Stimulated activated CD4-positive, alpha-beta T cell treated with anti-CD3 and anti-CD28 coated beads, TNF-alpha, amount 100 ng/mL, for 4 hours (primary cell): Measurements from ENCODE around the gene POMT1.
"Not testable (repeated sequence)": the region's sequence is repeated elsewhere in the genome, so short reads cannot be mapped to it uniquely, and the experiment has no call there.

Source experiments
- DNase-seq, 3 experiments: peaks; one replicate each; pipeline ENCODE4 v3.0.0-alpha.2; 2020; ENCODE audit warnings: low read depth in 3 of 3

Gene POMT1

DNA sequence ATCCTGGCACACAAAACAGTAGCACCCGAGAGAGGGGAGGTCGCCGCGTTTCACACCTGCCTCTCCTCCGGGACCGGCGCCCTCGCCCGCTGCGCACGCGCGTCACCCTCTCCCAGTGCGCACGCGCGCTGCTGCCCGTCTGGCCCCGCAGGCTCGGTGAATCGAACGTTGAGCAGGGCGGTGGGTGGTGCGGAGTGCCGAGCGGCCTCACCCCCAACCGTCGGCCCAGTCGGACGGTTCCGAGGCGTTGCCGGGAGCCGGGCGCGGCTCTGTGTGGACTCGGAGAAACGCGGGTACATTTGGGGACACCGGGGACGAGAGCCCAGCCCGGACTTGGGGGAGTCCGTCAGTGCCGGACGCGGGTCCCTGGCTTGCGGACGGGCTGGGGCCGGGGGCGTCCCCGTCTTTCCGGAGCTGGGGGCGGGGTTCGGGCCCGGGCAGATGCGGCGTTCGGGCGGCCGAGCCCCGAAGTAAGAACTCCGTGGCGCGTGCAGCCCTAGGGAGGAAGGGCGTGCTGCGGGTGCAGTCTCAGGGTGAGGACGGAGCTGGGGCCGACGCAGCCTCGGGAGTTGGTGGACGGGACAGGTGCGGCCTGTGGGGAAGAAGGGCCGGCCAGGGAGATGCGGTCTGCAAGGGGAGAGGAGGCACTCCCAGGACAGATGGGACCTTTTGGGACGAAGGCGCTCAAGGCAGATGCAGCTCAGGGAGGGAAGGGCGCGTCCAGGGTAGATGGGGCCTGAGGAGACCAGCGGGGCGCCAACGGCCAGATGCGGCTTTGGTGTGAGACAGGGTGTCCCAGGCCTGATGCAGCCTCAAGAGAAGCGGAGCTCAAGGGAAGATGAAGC is at the start of gene POMT1:
TSS of gene POMT1 (plus strand) at position 138 of the 845 bp plus-strand sequence. CDS start 1,301 bp downstream, outside the sequence.
- DNase-seq = peak; percentile 80 to 82 (median 82)

GRCh38 chr9:131454028-131454427 is 48.7 kb upstream of the POMT1 start:
- DNase-seq = no peak

GRCh38 chr9:131455655-131456054 is 47.1 kb upstream of the POMT1 start:
- DNase-seq = not testable (repeated sequence)

DNA sequence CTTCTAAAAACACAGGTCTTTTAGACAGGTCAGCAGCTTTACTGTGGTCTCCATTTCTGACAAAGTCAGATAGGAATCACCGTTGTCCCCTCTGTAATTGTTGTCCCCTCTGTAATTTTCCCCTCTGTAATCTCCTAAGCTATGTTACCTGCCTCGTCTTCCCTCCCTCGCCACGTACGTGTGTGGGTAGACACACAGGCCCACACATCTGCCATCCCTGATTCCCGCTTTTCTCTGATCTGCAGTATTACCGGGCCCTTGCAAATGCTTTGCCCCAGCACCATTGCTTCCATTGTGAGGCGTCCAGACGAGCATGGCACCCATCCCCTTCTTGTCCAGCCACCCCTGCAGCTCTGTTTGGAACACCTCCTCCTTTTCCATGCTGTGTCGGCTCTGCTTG is 45.0 kb upstream of the POMT1 start:
- DNase-seq = no peak

- DNase-seq = no peak
These were observed 43.7 kb upstream of the POMT1 start for GRCh38 chr9:131459056-131459455.

DNA sequence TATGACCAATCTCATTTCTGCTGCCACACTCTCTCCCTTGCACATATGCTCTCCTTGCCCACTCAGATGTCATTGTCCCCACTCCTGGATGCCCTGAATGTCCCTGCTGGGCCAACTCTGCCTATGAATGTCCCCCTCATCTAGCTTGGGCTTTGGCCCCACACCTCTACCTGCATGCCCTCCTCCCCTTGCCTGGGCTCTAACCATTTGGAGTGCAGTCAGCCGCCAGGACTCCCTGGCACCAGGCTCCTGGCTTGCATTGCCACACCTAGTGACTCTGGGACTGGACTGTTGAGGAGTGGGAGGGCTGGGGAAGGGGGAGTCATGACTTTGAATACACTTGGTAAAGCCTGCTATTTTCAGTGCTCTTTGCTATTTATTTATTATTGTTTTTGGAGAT is 41.6 kb upstream of the POMT1 start:
- DNase-seq = no peak

GRCh38 chr9:131464354-131465000 is 38.2 kb upstream of the POMT1 start:
- no peak for DNase-seq

- DNase-seq = no peak
These were observed 37.3 kb upstream of the POMT1 start for GRCh38 chr9:131465401-131465800.

DNA sequence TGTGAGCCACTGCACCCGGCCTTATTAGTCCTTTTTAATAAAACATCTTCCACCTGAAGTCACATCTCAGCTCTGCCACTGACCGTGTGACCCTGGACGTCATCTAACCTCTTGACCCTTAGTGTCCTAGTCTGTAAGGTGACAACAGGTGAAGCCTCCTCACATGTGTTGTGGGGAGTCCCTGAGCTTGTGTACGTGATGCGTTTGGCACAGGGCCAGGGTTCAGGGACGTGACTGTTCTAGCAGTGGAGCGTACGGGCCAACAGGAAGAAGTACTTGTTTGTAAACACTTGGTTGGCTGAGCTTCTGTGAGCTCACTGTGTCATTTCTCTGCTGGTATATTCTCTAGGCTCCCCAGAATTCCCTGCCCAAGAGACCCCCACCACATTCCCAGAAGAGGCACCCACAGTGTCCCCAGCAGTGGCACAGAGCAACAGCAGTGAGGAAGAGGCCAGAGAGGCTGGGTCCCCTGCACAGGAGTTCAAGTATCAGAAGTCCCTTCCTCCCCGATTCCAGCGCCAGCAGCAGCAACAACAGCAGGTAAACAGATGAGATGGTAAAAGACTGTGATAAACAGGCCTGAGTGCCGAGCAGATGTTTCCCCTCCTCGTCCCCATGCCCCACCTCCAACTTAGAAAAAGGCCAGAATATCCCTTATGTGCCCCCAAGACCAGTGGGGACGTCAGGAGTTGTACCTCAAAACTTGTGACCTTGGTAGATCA is 35.3 kb upstream of the POMT1 start:
- DNase-seq = no peak

DNA sequence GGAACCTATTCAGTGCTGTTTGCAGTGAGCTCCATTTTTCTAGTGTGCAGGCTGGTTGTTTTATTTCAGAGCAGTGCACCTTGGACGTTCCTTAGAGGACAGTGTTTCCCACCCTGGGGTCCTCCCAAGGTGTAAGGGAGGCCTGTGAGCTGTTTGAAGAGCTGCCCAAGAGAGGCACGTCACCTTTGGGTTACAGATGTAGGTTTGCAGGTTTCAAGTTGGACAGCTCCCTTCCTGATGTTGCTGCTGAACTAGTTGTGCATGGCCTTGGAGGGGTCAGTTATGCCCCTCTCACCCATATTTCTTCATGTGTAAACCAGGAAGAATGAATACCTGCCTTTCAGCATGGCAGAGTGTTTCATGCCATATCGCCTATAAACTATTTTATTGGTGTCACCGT is 34.7 kb upstream of the POMT1 start:
- no peak for DNase-seq

DNA sequence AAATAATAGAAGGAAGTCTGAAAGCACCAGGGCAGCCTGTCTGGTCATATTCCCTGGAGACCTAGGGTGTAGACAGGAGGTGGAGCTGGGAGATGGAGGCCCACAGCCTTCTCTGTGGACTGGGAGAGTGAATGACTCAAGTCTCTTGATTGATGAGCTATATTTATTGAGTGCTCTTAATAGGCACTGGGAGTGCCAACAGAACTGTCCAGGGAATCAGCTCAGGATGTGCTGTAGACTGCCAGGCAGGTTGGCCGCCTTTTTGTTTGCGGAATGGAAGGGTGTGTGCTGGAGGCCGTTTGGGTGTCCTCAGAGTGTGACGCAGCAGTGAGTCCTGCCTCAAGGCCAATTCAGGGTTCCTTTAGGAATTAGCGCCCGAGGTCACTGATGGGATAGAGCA is 33.4 kb upstream of the POMT1 start:
- DNase-seq = no peak

DNA sequence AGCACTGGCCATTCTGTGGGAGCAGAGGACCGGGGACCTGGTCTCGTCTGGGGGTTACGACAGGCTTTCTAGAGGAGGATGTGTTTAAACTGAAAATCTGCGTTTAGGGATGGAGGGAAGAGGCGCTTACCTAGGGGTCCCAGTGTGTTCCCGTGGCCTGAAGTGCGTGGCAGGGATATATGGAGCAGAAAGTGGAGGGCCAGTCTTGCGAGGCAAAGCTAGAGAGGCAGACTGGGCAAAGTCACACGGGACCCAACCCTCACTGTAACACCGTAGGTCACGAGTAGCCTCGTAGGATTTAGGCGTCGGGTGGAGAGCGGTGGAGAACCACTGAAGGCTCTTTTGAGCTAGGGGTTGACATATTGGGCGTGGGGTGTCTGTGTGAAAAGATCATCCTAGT is 32.8 kb upstream of the POMT1 start:
- no peak for DNase-seq

DNA sequence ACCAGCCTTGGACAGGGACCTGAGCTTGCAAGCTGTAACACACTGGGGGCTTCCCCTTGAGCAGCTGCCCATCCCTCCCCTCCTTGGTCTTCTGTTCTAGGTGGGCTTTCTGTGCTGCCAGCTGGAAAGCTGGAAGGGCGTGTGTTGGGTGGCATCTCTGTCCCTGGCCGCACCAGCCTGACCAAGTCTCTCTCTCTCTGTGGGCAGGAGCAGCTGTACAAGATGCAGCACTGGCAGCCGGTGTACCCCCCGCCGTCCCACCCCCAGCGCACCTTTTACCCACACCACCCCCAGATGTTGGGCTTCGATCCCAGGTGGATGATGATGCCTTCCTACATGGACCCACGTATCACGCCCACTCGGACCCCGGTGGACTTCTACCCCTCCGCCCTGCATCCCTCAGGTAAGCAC is 32.1 kb upstream of the POMT1 start:
- no peak for DNase-seq

GRCh38 chr9:131472085-131472484 is 30.6 kb upstream of the POMT1 start:
- DNase-seq = not testable (repeated sequence)

- DNase-seq = no peak
These were observed 29.4 kb upstream of the POMT1 start for GRCh38 chr9:131473198-131473885.

- DNase-seq = no peak
These were observed 28.8 kb upstream of the POMT1 start for GRCh38 chr9:131473891-131474290.

GRCh38 chr9:131474711-131475110 is 28.0 kb upstream of the POMT1 start:
- no peak for DNase-seq

- no peak for DNase-seq
These were observed 27.4 kb upstream of the POMT1 start for GRCh38 chr9:131475111-131475955.

DNA sequence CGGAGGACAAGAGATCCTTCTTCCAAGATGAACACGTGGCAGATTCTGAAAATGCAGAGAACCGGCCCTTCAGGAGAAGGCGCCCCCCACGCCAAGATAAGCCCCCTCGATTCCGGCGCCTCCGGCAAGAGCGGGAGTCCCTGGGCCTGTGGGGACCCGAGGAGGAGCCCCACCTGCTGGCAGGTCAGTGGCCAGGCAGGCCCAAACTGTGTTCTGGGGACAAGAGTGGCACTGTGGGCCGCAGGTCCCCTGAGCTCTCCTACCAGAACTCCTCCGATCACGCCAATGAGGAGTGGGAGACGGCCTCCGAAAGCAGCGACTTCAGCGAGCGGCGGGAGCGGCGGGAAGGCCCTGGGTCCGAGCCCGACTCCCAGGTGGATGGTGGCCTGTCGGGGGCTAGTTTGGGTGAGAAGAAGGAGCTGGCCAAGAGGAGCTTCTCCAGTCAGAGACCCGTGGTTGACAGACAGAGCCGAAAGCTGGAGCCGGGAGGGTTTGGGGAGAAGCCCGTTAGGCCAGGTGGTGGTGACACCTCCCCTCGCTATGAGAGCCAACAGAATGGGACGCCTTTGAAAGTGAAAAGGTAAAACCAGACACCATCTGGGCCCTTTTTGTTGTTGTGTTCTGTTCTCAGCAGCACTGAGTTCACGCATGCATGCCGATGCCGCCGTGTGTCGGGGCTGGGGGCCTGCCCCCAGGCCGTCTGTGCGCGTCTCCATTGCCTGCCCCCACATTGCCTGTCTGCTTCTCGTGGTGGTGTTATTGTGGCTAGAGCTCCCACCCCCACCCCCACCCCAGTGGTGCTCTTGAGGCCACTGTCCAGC is 26.6 kb upstream of the POMT1 start:
- no peak for DNase-seq

DNA sequence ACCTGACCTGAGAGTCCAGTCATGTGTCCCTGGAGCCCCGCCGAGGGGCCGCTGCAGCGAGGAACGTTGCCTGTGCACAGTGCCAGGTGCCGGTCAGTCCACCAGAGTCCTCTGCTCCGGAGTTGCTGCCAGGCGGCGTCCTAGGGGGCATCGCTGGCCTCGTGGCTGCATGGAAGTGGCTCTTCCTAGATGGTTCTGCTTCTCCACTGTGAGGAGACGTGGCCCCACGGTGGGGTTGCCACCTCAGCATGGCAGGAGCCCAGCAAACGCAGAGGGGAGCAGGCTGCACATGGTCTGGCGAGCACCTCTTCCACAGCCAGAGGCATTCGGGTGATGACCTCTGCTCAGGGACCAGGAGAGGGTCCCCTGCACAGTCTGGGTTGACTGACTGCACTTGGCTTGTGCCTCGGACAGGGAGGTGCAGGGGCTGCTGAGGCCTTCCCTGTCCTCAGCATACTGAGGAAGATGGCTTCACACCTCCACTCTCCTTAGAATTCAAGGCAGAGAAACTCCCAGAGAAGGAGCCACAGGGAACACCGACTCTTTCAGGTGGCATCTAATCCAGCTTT is 25.9 kb upstream of the POMT1 start:
- no peak for DNase-seq
